GM20431 (cell line): ENCODE results near the gene GPR34.

Experiments
- in situ Hi-C: fragments of 300-500 bp; cut with MseI, MboI; formaldehyde crosslinking; loops from one replicate; pipeline ENCODE4 v1.15.0; 2020; ENCODE audit warnings: low sequenced_read_pairs; ENCODE audit not compliant: unreplicated experiment

The GPR34 gene

DNA sequence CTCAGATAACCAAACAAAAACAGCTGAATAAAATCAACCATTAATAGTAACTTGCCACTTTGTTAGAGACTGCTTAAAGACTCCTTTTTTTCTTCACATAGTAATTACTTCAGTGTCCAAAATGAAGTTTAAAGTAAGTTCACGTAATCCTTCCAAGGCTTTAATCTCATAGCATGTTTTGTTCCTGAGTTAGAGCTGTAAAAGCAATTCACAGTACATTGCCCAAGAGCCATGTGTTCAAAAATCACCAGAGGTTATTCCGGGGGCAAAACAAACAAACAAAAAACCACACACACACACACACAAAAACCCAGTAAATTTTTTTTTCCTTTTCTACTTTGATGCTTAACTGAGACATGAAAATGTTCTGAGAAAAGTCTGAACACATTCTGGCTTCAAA lies 41.3 kb downstream of the GPR34 start:
- in situ Hi-C loops = loop anchor here (25.0 kb wide), 1 partner anchor 168 kb away; no protein-coding TSS in a partner anchor

DNA sequence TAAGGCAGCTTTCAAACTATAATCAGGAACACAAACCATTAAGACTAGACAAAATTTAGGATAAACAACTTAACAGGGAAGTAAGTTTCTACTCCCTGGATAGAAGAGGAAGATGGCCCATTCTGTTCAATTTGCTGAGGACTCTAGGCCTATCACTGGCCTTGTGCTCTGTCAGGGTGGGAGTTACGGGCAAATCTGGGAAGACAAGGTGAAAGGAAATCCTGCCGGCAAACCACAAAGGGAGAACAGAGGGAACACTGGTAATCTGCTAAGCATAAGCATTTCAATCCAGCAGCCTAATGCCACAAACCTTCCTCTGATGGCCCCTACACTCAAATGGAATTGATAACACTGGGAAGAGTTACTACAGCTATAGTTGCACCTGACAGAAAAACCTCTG lies 43.5 kb downstream of the GPR34 start:
- in situ Hi-C loops = loop anchor here (25.0 kb wide), 1 partner anchor 170 kb away; no protein-coding TSS in a partner anchor

DNA sequence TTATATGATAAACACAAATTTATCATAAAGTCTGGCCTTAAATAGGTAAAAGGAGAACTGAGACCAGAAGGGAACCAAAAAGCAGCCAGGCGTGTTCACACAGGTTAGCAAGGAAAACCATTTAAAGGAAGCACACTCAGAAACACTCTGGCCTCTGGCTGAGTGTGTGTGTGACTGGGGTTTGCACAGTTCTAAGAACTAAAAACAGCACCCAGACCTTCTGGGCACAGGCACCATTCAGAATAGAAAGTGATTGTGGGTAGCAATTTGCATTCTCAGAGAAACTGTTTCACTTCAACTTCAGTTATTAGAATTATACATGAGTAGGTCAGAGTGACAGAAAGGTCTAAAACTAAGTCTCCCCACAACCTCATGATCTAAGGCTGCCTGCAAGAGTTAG lies 45.2 kb downstream of the GPR34 start:
- in situ Hi-C loops = loop anchor here (25.0 kb wide), 1 partner anchor 172 kb away; no protein-coding TSS in a partner anchor

DNA sequence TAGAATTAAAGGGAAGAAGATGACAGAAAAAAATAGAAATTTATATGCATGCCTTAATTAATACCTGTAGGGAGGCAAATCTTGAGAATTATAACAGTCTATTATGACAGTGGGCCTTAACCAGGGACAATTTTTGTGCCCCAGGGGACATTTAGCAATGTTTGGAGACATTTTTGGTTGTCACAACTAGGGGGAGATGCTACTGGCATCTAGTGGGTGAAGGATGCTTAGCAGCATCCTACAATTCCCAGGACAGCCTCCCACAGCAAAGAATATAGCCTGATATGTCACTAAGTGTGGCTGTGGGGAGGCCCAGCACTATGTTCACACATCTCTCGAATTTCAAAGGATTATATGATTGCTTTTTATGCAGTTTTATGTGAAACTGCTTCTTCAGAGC lies 45.8 kb downstream of the GPR34 start:
- in situ Hi-C loops = loop anchor here (25.0 kb wide), 1 partner anchor 172 kb away; no protein-coding TSS in a partner anchor

DNA sequence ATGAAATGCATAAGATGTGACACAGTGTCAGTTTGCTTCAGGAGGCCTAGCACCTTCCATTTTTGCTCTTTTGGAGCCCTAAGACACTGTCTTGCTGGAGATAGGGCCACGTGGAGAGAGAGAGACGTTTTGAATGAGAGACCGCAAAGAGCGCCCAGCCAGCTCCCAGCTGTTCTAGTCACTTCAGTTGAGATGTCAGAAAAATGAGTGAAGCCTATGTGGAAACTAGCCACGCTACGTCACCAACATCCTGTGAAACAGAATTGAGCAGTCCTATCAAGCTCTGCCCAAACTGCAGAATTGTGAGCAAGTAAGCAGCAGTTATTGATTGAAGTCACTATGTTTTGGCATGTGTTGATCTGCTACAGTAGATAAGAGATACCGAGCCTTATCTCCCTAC lies 48.3 kb downstream of the GPR34 start:
- in situ Hi-C loops = loop anchor here (25.0 kb wide), 1 partner anchor 175 kb away; no protein-coding TSS in a partner anchor

DNA sequence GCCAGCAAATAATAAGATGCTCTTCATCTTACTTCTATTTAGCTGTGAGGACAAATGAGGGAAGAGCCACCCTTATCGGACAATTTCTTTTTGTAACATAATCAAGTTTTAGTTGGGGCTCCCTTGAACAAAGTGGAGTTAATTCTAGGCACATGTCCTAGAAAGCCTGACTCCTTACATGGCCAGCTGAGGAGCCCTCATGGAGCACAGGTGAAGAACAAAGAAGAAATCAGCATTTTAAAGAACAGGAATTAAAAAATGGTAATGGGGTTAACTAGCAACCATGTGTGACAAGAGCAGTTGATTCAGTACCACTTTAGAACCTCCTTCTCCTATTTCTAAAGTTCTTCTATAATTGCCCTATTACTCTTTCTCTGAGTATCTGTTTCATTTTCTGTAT lies 51.1 kb downstream of the GPR34 start:
- in situ Hi-C loops = loop anchor here (25.0 kb wide), 1 partner anchor 178 kb away; no protein-coding TSS in a partner anchor
